ENCODE results near the gene EEF1G.
"Not testable (repeated sequence)": the region's sequence is repeated elsewhere in the genome, so short reads cannot be mapped to it uniquely, and the experiment has no call there.

Gene EEF1G

GRCh38 chr11:62553839-62554361, 19.8 kb downstream of the EEF1G start:
- no peak for DNase-seq

DNA sequence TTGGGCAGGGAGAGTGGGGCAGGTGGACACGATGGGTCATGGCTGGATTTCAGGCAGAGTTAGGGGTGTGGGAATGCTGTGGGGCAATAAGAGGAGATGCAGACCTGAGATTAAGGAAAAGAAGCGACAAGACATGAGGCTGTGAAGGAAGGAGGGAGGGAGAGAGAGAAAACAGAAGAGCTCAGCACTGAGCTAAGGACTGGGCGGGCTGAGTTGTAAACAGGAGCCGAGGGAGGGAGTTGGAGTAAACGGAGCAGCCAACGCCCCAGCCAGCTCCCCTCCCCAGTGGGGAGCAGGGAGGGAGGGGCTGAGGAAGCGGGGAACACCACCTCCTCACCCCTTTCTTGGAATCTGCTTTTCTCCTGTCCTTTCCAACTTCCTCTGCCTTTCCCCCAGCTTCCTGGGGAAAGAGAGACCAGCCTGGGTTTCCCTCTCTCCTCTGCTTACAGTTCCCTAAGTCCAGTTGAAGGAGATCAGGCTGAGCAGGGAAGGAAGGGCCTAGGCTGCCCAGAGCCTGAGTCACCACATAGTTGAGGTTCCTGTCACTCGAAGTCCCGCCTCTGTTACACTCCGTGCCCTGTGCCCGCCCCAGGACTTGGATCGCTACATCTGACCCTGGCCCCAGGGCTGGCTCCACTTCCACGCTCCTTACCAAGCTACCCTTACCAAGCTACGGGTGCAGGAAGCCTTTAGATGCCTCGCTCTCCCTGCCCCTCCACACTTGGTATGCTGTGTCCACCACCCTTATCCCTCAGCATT, 20.4 kb downstream of the EEF1G start:
- DNase-seq, result peak; percentile 30

DNA sequence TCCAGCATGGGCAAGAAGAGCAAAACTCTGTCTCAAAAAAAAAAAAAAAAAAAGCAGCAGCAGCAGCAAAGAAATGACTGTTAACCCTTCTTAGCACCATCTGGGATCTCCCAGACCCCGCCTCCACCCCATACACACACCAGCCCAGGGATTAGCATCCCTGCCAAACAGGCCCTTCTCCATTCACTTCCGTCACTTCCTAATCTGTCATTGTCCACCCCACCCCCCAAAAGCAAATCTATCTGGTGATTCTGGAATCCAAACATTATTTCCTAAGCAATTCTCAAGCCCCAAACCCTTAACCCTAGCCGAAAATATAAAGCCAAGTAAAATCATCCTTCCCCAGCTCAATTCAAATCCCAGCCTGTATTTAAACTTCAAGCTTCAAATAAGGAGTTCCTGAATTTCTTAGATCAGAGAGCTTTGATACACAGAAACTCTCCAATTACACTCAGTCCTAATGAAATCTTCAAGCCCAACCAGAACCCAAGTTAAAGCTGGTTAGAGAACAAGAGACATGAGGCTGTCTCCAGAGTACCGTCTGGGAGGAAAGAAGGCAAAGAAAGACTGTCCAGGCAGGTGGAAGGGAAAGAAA, 21.1 kb downstream of the EEF1G start:
- no peak for DNase-seq

DNA sequence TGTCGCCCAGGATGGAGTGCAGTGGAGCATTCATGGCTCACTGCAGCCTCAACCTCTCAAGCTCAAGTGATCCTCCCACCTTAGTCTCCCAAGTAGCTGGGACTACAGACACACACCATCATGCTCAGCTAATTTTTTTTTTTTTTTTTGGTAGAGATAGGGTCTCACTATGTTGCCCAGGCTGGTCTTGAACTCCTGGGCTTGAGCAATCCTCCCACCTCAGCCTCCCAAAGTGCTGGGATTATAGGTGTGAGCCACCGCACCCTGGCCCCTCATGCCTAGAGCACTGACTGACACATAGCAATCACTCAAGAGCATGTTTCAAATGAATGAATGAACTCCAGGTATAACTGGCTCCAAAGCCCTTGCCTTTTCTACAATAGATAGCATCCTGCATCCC, 23.2 kb downstream of the EEF1G start:
- DNase-seq, result not testable (repeated sequence)

DNA sequence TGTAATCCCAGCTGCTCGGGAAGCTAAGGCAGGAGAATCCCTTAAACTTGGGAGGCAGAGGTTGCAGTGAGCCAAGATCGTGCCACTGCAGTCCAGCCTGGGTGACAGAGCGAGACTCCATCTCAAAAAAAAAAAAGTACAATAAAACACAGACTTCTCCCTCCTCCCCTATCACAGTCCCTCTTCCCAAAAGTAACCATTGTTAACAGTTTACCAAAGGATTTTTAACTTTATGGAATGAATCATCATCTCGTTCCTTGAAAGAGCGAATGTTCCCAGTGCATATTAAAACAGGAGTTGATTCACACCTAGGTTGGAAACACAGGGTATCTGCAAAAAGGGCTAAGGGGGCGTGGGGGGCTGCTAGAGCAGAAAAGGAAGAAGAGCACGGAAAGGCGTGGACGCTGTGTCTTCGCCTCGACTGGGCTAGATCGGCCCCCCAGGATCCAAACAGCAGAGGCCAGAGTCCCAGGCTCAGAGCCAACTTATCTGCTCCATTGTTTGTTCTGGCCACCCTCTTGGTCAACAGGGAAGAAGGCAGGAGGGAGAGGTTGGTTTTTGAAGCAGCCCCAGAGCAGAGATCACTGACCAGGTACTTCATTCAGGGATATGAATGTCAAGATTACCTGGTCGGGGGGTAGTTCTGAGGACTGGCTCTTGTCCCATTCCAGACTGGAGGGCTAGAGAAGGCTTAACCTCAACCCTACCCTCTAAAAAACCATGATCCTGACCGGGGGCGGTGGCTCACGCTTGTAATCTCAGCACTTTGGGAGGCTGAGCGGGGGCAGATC, 25.0 kb downstream of the EEF1G start:
- no peak for DNase-seq

GRCh38 chr11:62547691-62548281, 25.9 kb downstream of the EEF1G start:
- DNase-seq, result no peak

DNA sequence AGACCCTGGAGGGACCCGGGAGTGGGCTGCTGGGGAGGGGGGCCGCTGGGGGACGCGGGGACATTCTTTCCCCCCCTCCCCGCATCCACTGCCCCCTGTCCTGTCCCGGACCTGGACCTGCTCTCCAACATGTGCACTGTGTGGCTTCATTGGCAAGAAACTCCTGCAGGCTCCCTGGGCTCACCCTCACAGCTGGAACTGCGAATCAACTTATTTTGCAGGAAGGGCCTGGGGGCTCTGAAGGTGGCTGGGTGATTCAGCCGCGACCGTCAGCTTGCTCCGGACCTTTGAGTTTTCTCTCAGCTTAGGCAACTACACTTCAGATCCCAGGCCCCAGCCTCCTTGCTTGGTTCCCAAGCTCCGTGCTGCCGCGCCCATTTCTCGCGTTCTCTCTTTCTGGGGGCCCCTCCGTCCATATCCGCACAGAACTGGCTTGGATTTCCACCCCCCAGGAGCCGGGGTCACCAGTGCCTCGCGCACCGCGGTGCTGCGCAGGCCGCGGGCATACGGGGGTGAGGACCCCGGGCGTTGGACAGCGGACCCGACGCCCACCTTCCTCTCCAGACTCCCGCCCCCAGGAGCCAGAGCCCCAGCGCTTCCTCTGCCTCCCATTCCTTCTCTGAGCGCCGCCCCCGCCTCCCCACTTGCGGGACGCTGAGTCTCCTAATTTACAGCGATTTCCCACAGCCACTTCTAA, 26.6 kb downstream of the EEF1G start:
- DNase-seq, result no peak

- peak; percentile 74 for DNase-seq
Measured at GRCh38 chr11:62546244-62546928, 27.3 kb downstream of the EEF1G start, which contains the start of gene AHNAK. Gene AHNAK, minus strand, starts transcription at chr11:62546806. Its CDS starts 10,708 bp downstream, at chr11:62536098.

DNA sequence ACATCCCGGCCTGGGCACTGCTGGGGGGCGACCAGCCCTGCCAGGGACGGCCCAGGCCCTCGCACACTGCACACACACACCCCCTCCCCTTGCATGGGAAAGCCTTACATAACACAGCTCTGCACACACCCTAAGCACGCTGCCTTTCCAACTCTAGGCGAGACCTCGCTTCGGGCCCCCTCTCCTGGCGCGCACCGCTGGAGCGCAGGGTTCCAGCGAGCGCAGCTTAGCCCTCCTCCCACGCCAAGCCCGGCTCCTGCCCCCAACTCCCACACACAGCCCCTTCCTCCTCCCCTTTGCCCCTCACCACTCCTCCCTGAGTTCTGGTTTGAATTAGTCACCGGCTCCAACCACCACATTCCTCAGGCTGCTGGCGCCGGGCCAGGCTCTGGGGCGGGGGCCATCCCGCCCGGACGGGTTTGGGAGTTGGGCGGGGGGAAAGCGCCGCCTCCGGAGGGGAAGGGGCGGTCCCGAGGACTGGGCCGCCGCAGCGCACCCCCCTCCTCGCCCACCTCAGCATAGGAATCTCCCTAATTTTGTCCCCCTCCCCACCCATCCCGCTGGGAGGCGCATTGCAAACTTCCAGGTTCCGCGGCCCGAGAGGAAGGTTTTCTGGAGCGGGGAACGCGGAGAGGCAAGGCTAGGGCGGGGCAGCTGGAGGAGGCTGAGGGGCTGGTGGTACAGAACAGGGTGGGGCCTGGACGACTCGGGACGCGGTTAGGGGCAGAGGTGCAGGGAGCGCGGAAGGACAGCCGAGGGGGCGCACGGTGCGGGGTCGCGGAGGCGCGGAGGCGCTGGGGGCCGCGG, 28.1 kb downstream of the EEF1G start:
- DNase-seq, result peak; percentile 61

DNA sequence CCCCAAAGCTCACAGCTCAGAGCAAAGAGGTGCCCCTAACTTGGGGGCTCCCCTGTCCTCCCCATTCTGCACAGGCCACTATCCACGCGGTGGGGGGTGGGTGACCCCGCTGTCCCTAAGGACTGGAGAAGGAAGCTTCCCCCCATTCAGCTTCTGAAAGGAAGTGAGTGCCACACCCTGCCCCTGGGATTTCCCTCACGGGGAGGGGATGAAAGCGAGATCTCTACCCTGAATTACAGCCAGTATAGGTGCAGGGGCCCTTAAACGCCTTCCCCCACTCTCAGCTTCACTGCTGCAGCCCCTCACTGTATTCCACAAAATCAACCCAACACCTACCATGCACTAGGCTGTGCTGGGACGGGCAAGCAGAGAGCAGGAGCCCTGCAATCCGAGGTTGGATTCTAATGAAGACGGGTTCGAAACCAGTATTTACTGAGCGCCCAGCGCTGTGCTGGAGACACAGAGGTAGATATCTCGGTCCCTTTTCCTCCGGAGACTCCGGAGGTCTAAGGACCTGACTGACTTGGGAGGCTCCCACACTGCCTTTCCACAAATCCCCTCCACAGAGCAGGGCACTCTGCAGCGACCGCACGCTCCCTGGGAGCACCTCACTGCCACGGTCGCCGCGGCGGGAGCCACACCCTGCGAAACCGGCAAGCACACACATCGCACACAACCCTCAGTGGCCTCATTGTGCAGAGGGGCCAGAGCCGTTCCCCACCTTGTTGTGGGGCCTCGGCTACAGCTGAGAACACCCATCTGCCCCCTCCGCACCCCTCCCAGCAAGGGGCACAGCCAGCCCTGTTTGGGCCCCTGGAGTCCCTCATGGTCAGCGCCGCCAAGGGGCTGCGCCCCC, 28.9 kb downstream of the EEF1G start:
- peak; percentile 24 for DNase-seq

DNA sequence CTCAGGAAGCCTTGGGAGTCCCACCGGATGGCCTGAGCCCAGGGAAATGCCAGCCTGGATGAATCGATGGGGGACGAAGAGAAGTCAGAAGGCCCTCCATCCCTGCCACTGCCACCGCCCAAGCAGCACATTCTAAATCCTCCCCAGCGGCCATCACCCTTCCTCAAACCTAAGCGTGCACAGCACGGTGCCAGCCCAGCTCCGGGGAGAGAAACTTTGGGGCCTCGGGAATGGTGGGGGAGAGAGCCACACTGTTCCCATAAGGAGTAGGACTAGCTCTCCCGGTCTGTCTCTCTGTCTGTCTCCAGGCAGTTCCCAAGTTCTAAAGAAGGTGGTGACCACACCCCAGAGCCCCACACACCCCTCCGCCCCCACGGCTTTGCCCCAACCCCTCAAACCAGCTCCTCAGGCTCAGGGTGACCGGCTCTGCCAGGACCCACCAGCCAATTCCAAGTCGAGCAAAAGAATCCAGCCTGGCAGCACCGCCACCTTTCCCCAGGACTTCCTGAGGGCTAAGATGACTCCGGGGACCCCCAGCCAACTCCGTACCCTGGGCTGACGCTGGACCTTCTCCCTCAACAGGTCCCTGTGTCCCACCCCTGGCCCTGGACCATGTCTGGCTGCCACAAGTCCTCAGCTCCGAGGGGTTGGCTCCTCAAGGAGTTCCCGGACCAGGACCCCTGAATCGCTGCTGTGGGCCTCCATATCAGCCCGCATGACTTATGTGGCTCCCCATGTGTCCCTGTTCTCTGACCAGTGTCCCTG, 29.8 kb downstream of the EEF1G start:
- DNase-seq, result no peak

DNA sequence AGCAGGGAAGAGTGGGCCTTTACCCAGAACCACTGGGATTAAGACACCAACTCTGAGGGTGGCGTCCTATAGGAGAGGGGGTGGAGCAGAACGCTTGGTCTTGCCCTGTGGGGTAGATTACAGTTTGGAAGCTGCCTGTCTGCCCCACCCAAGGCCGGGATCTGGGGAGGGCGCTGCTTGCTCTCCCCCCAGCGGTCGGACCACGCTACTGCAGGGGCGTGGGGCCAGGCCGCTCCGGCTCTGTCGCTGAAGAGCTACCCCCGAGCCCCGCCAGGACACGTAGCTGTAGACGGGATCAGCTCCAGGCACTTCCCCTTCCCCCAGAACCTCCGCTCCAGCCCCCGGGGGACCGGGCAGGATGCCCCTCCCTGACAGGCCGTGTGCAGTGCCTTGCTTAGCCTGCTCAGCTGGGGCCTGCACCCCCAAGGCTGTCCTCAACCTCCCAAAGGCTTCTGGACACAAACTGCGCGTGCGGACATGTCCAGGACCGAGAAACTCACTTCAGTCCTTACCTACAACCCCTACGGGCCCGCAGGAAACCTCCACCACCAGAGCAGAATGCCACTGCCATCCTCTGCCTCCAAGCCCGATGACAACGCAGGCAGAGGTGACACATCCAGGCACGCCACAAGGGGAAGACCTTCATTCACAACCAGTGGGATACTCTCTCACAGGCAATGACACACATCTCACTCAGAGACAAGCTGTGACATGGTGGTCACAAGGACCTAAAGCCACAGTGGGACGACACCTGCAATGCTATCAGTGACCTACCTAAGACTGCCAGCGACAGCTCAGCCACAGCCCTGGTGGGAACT, 30.7 kb downstream of the EEF1G start:
- peak; percentile 77 for DNase-seq

DNA sequence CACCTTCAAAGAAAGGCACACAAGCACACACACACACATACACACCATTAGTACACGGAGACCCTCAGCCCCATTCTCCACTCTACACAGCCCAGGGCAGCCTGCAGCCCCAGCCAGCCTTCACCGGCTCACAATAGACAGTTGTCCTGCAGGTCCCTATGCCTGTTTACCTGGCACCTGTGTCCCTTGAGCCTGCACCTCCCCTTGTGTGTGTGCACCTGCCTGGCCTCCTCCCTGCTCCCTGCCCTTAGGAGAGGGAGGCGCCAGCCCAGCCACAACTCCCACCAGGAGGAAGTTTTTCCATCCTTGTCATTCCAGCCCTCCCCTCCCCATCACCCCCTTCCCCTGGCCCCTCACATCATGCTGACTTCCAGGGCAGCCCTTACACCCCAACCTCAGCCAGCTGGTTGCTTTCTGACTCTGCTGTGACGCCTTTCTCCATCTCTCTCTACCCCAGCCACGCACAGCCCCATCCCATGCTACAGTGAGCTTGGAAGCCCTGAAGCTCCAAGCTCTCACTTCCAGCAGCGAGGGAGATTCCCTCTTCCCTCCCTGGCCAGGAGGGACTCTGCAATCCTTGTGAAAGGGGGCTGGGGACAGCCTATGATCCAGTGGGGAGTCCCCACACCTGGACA, 31.5 kb downstream of the EEF1G start:
- DNase-seq, result no peak

DNA sequence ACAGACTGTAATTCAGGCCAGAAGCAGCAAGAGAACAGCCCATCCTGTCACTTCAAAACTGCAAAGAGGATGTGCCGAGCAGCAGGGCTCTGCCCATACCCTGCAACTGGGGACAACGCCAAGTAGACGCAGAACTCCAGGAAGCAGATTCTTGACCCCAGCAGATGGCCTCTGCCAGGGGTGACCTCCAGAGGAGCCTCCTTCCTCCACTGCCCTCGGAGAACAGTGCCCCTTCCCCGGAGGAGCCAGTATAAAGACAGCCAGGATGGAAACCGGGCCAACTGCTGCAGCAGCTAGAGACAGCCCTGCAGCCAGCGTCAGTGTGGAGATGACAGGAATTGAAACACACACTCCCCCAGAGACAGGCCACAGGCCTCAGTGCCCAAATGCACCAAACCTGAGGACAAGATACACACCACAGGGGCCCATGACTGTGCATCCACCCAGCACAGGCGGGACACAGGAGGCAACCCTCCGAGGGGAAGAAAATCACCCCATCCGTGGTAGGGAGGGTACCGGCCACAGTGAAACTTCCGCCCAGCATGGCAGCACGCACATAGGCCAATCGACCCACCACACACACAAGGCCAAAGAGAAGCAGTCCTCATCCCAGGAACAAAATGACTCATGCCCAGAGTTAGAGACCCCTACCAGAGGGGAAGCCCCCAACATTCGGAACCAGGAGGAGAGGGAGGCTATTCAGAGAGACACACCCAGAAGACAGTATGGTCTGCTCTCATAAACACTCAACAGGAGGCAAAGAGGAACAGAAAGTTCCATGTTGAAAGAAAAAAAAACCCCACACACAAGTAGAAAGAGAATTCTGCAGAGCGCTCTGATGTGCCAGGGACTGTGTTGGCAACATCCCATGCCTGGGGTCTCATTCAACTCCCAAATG, 32.6 kb downstream of the EEF1G start:
- peak; percentile 48 for DNase-seq

DNA sequence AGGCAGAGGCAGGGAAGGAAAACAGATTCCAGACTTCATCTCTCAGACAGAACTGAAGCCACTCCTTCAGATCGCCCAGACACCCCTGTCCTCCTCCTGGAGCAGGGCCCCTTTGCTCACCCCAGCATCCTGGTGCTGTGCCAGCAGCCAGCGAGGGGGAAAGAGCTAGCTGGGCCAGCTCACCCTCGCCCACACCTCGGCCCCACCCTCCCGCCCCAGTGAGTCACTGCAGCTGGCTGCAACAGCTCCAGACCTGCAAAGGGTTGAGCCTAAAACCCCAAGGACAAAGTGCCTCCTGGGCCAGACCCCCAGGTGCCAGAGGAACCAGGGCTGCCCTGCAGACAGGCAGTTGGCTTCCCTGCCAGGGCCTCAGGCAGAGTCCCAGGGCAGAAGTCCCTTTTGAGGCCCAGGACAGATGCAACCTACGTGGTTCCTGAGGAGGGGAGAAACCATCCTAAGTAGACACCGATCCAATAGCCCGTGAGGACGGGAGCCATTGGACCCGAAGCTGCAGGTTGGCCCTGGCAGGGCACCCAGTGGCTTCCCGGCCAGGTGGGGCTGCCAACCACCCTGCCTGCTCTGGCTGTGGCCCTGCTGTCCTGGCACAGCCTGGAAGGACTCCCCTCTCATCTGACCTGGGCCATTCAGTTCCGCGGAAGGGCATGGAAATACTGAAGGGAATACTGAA, 34.3 kb downstream of the EEF1G start:
- peak; percentile 87 for DNase-seq
